Activated T-helper 1 cell treated with anti-CD3 and anti-CD28 coated beads, Interleukin-2, amount 50 U/mL, for 16 hours (primary cell): ENCODE measurements around the gene NFATC2.
A peak's percentile ranks its signal among the peaks of the same experiment; 100 is the strongest.

Source experiments
- DNase-seq, 2 donors: peaks; one replicate each; pipeline ENCODE4 v3.0.0-alpha.2; 2020; ENCODE audit warnings: low read depth in 1 of 2, low spot score in 1 of 2

NFATC2 gene

DNA sequence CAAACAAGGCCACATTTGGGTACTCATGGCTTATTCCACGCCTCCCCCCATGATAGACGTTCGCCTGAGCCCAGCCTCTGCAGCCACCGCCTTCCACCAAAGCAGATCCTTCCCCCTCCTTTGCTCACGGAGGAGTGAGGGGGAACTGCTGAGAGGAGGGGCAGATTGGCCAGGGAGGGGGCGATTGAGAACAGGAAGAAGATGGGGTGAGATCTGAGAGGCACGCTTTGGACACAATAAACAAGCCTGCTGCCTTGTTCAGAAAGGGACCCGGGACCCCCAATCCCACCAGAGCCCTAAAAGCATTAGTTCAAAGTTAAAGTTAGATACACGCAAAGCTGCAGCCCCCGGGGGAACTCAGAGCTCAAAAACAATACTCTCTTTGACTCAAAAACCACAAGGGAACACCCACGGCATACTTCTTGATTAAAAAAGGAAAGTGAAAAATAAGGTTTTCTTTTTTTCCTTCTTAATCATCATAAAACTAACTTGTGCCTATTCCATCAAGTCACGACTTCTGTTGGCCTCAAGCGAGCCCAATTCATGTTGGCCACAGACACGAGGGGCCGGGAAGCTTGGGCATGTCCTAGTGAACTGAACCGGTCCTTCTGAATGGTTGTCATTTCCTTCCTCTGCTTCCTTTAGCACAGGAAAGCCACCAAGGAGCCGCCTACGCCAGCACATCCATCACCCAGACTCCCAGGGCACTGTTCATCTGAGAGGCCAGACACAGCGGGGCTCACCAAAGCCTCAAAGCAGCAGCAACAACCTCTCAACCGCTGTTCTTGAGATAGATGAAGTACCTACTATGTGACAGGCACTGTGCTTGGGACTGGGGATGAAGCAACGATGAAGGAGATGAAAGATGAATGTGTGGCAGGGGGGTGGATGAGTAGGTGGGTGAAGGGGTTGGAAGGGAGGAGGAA lies 44.7 kb downstream of the NFATC2 start:
- no peak for DNase-seq

DNA sequence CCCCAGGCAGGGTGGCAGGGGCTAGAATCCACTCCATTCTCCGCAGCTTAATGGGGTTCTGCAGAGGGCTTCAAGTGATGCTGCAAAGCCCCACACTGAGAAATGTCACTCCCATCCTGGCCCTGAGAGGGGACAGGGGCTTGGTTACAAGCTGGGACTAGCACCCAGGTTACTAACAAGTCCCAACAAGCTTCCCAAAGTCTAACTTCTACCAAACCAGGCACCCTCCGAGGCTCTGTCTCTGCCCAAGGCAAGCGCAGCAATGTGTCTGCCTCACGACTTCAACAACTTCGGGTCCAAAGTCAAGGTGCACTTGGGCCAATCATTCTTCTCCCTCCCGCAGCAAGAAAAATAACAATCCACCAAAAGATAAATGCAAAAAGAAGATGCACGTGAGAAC lies 45.6 kb downstream of the NFATC2 start:
- no peak for DNase-seq

DNA sequence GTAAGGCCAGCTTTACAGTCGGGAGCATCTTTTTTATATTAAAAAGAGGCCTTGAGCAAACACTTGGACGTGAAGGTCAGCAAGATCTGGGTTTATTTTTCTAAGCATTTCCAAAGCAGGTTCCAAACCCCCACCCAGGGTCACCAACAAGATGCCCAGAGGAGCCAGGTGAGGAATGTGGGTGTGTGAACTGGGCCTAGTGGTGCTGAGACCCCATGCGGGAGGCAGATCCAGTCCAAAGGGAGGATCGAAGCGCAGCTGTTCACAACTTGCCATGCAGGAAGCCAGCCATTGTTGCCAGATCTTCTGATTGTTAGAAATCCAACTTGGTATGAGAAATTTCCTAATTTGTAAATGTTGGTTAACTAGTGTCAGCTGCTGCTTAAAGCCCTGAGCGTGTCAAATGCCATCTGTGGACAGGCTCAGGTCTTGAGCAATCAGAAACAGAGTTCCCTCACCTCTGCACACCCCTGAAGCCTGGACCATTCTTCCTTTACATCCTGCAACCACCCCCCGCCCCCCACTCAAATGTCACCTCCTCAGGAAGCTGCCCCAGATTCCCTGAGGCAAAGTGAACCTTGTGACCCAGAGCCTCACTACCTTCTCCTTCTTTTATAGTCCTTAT lies 46.5 kb downstream of the NFATC2 start:
- no peak for DNase-seq

DNA sequence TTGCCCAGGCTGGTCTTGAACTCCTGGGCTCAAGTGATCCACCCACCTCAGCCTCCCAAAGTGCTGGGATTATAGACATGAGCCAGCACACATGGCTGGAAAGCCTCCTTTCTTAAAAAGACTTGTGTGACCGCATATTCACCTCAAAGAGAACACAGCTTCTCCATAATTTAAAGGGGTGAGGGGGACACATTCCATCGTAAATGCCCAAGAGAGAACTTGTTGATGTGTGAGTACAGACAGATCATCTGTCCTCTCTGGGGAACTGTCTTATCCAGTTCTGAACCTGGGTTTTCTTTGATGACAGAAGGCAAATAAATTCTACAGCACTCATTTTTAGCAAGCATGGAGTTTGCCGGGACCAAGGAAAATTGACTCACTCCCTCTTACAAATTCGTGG lies 47.2 kb downstream of the NFATC2 start:
- DNase-seq, result no peak

DNA sequence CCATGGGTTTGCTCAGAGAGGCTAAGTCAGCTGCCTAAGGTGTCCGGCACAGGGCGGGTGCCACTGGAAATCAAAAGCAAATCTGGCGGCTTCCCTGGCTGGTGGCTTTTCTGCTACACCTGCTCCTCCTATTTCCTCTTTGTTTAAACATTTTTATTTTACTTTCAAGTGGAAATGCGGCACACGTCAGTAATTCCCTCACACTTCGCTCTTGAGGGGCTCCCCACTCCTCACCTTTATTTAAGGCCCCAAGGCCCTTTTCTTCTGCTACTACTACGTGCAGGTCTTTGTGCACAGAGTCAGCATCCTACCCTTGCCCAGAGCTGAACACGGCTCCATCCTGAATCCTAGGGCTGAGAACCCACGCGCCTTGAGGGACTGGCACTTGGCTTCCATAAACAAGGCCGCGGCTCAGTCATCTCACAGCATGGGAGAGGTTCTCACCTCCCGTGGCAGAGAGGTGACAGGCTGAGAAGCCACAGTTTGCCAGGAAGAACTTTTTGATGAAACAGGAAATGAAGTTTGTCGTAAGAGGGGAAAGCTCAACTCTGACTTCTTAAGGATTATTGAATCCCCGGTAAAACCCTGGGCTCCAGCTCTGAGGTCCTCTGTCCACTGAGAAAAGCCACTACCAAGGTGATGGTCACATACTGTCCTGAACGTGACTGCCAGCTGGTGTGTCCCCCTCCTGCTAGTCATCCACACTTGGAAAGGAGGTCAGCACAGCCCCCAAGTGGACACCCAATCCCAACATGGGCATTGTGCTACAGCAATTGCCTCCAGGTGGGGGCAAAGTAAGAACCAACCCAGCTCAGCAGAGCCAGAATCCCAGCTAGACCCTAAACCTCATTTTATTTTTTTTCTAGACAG lies 48.0 kb downstream of the NFATC2 start:
- DNase-seq, result no peak

GRCh38 chr20:51493346-51493791 lies 49.1 kb downstream of the NFATC2 start:
- DNase-seq, result no peak

DNA sequence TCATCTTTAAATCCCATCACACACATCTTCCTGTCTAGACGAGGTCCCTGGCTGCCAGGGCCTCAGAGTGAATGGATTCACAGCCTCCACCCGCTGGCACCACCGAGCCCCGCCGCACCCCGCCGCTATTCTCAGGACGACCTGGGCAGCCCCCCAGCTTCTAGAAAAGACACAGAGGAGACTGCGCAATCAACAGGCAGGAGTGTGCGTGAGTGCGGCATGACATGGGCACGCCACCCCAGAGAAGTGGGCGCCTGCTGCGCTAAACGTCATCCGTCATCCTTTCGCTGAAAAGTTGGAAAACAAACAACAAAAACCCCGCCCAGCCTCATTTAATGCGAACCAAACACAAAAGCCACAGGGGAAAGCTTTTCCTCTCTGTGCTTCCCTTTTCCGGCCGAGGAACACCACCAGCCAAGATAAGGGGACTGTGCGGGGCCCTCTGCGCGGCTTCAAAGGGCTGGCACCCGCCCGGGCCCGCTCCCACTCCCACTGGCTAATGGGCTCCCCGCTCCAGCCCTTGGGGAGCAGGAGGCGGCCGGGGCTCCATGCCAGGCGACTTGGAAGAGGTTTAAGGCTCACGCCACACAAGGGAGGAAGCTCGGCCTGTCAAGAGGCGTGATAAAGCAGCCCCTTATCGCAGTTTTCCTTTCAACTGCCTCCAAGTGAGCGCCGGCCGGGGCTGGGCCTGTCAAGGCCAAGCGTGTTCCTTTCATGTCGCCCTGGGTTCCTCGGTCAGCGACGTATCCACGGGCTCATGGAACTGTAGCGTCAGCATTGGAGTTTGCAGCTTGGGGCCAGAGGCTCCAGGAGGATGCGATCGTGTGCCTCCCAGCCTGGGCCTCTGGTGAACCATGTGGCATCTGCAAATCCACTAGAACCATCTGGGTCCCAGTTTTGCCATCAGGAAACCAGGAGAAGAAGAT lies 50.1 kb downstream of the NFATC2 start:
- no peak for DNase-seq

- DNase-seq, result no peak
Measured at GRCh38 chr20:51491393-51491792, 51.1 kb downstream of the NFATC2 start.

- no peak for DNase-seq
Measured at GRCh38 chr20:51490635-51491034, 51.9 kb downstream of the NFATC2 start.

DNA sequence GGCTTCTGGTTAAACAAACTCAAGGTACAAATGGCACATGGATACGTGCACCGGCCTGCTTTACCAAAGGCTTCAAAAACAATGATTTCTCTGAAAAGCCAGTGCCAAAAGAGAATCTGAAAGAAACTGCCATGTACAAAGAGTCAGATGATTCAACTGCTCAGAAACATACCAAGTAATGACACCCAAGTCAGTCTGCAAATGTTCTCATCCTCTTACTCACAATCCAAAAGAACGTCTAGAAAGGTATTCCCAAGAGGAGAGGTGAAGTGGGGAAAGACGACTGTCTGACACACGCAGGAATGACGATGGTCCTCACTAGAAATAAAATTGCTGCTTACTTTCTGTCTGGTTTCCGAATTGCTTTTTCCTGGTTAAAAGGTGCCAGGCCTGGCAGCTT lies 52.9 kb downstream of the NFATC2 start:
- DNase-seq, result no peak

GRCh38 chr20:51488331-51488730 lies 54.2 kb downstream of the NFATC2 start:
- no peak for DNase-seq

GRCh38 chr20:51487565-51488268 lies 54.8 kb downstream of the NFATC2 start:
- no peak for DNase-seq

DNA sequence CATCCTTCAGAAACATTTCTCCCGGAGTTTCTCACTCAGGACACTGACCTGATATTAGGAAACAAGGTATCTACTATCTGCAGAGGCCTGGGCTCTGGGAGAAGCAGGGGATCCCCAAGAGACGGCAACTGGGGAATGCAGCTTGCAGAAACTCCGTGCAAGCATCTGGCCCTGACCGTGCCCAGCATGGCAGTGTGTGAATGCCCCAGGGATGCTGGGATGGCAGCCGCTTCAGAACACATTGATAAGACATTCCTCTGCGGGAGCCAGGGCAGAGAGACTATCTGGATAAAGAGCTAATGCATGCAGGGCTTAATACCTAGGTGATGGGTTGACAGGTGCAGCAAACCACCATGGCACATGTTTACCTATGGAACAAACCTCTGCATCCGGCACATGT lies 55.4 kb downstream of the NFATC2 start:
- no peak for DNase-seq

DNA sequence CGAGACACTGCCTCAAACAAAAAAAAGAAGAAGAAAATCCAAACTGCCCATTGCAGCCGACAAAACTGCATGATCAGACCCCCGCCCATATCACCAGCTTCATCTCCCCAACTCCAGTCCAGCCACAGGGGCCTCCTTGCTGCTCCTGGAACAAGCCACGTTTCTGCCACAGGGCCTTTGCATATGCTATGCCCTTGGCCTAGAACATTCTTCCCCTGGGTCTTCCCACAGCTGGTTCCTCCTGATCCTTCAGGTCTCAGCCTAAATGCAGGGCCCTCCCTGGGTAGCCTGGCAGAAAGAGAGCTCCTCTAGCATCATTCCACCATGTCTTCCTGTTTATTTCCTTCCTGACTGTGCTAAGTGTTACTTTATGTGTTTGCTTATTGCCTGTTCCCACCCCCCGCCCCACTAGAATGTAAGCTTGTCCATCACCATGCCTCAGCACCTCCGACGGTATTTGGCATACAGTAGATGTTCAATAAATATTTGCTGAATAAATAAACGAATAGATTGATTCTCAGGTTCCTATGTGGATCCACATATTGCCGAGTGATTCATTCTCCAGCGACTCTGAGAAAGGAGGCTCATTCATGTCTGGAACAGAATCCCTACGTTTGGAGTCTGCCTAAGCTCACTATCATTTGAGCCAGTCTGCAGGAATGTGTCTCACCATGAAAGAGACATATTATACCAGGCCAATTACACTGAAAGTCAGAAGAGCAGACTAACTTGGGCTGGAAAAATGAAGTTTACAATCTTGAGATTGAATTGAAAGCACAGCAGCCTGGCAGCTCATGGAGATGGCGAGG lies 56.1 kb downstream of the NFATC2 start:
- DNase-seq, result no peak

- no peak for DNase-seq
Measured at GRCh38 chr20:51484831-51485230, 57.7 kb downstream of the NFATC2 start.

GRCh38 chr20:51484141-51484815 lies 58.2 kb downstream of the NFATC2 start:
- DNase-seq, result no peak

GRCh38 chr20:51482836-51483473 lies 59.6 kb downstream of the NFATC2 start:
- DNase-seq, result no peak

- peak in 1 of 2 donors; percentile 20 for DNase-seq
Measured at GRCh38 chr20:51481341-51481914, 61.1 kb downstream of the NFATC2 start.
